PFSK-1 (cell line): ENCODE measurements around the gene METTL18.

ENCODE experiments used
- FOXP2 ChIP-seq: optimal IDR thresholded peaks from 2 replicates; pipeline ENCODE3; 2011; ENCODE audit warnings: borderline replicate concordance, control low read depth, inconsistent platforms; ENCODE audit not compliant: insufficient read depth; ENCODE audit errors: extremely low read length, extremely low read depth
- POLR2AphosphoS5 ChIP-seq: IDR thresholded peaks from 2 replicates; pipeline ENCODE4 v1.6.1; 2012; ENCODE audit warnings: low read depth, mild to moderate bottlenecking, control low read depth, low read length, moderate library complexity
- REST ChIP-seq, 2 experiments: IDR thresholded peaks; 2 replicates each; pipeline versions ENCODE4 v1.6.1 to v1.8.0; 2011 to 2012; ENCODE audit warnings: low read depth in 2 of 2, low read length in 2 of 2, control low read depth in 1 of 2, inconsistent platforms in 1 of 2, mild to moderate bottlenecking in 1 of 2, moderate library complexity in 1 of 2; ENCODE audit not compliant: insufficient read depth in 1 of 2
- SIN3A ChIP-seq: IDR thresholded peaks from 2 replicates; pipeline ENCODE4 v1.6.1; 2012; ENCODE audit warnings: mild to moderate bottlenecking, low read length, moderate library complexity, borderline replicate concordance; ENCODE audit not compliant: insufficient read depth
- TAF1 ChIP-seq: IDR thresholded peaks from 2 replicates; pipeline ENCODE4 v1.6.1; 2012; ENCODE audit warnings: low read length, control low read depth, borderline replicate concordance; ENCODE audit not compliant: insufficient read depth

METTL18 gene

GRCh38 chr1:169788402-169788801, 6.3 kb downstream of the METTL18 start:
- no peak for TF ChIP-seq FOXP2
- TF ChIP-seq SIN3A: no peak
- no peak for TF ChIP-seq TAF1
- TF ChIP-seq POLR2AphosphoS5: no peak
- TF ChIP-seq REST (IDR thresholded peaks at IDR 0.05; ENCODE audit: insufficient read depth in 1 of 2, low read depth in 2 of 2, low read length in 2 of 2): no peak

GRCh38 chr1:169786974-169787373, 7.7 kb downstream of the METTL18 start:
- TF ChIP-seq POLR2AphosphoS5 (no peak), FOXP2 (no peak), TAF1 (no peak), SIN3A (no peak), REST (IDR thresholded peaks at IDR 0.05; ENCODE audit: insufficient read depth in 1 of 2, low read depth in 2 of 2, low read length in 2 of 2) (no peak)

GRCh38 chr1:169785267-169785666, 9.4 kb downstream of the METTL18 start:
- TF ChIP-seq REST (IDR thresholded peaks at IDR 0.05; ENCODE audit: insufficient read depth in 1 of 2, low read depth in 2 of 2, low read length in 2 of 2) (no peak), FOXP2 (no peak), POLR2AphosphoS5 (no peak), SIN3A (no peak), TAF1 (no peak)

GRCh38 chr1:169784102-169784501, 10.6 kb downstream of the METTL18 start:
- TF ChIP-seq SIN3A: no peak
- TF ChIP-seq TAF1: no peak
- no peak for TF ChIP-seq REST (IDR thresholded peaks at IDR 0.05; ENCODE audit: insufficient read depth in 1 of 2, low read depth in 2 of 2, low read length in 2 of 2)
- TF ChIP-seq POLR2AphosphoS5: no peak
- TF ChIP-seq FOXP2: no peak

GRCh38 chr1:169782596-169782995, 12.1 kb downstream of the METTL18 start:
- TF ChIP-seq SIN3A: no peak
- TF ChIP-seq FOXP2: no peak
- TF ChIP-seq REST (IDR thresholded peaks at IDR 0.05; ENCODE audit: insufficient read depth in 1 of 2, low read depth in 2 of 2, low read length in 2 of 2): no peak
- TF ChIP-seq POLR2AphosphoS5: no peak
- TF ChIP-seq TAF1: no peak
